Measurements from ENCODE around the gene SH3BP4.

GRCh38 chr2:235024191-235024860 is 72.5 kb downstream of the SH3BP4 start:
- TF ChIP-seq CTCF (IDR thresholded peaks at IDR 0.05) = no peak
- no peak for TF ChIP-seq POLR2A (IDR thresholded peaks at IDR 0.05; ENCODE audit: low read length)
- no peak for TF ChIP-seq HOXA7 (CRISPR knock-in tag; IDR thresholded peaks at IDR 0.05)
- no peak for TF ChIP-seq ELK1 (IDR thresholded peaks at IDR 0.05; ENCODE audit: low read depth, low read length)
- TF ChIP-seq CHD2 (IDR thresholded peaks at IDR 0.05; ENCODE audit: low read length, partially characterized antibody) = no peak
- no peak for TF ChIP-seq RAD21 (conservative IDR thresholded peaks at IDR 0.05 in 1 of 2, IDR thresholded peaks at IDR 0.05 in 1 of 2)
- no peak for TF ChIP-seq JUN (IDR thresholded peaks at IDR 0.05)
- TF ChIP-seq FOXS1 (CRISPR knock-in tag; IDR thresholded peaks at IDR 0.05) = no peak

All from A549 (cell line).